Fibroblast of the aortic adventitia (primary cell): ENCODE data around the gene SRGAP3. TPM values are rescaled to one million over a fixed set of nuclear protein-coding genes. Genes with fewer than 3 reads are reported as not detected.

ENCODE experiments used
- DNase-seq: peaks from one replicate; pipeline ENCODE4 v3.0.0-alpha.2; 2010; ENCODE audit warnings: low read depth
- H3K4me3 ChIP-seq: 2 replicates; pipeline ENCODE4 v1.5.1; 2011; ENCODE audit warnings: low read depth, mild to moderate bottlenecking, control low read depth, low read length, moderate library complexity
- CTCF ChIP-seq: IDR thresholded peaks from 2 replicates; pipeline ENCODE4 v1.5.1; 2011; ENCODE audit warnings: mild to moderate bottlenecking, low read length, control low read depth, inconsistent platforms; ENCODE audit not compliant: insufficient read depth
- total RNA-seq: library from RNA; depleted of rRNA; stranded (reverse); fragments of >200 nt; gene quantifications from 2 replicates; pipeline ENCODE4 v1.2.3, GENCODE V29; 2012; ENCODE audit warnings: low replicate concordance

SRGAP3 gene
- total RNA-seq, 1 donor, result 4.6 TPM

DNA sequence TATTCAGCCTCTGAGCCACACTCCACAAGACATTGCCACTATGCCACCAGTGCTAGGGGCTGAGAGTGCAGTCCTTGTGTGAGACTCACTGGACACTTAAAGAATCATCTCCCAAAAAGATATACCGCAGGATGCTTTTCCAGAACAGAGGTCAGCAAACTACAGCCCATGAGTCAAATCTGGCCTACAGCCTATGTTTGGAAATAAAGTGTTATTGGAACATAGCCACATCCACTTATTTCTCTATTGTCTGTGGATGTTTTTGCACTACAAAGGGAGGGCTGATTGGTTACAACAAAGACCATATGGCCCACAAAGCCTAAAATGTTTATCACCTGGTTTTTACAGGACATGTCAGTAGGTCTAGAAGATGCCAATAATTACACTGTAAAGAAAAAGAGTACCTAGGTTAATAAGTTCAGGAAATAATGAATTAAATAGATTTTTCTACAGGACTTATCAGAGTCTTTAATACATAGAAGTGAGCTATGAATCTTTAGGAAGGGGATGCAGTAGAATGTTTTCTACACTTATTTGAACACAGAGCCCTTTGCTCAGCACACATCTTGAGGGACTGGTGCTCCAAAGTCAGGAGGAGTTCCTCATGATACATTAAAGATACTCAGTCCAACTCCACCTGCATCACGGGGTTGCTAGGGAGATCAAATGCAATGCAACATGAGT lies 26.3 kb downstream of the SRGAP3 start:
- H3K4me3 ChIP-seq, result no peak overlapping the region
- DNase-seq, result peak; percentile 40
- TF ChIP-seq CTCF, result no peak

DNA sequence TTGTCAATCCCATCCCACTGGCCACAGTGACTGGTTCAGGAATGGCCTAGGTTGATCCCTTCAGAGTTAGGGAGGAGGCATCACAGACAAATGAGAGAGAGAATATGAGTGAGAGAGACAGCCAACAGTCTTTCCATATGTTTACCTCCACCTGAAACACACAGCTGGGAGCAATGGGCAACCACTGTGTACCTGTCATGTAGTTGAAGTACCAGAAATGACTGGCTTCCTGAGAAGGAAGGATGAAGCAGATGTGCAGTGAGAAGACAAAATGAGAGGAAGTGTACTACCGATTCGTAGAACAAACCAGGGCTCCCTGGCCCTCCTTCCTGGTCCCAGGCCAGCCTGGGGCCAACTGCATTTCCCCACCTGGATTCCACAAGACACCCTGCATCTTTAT lies 27.4 kb downstream of the SRGAP3 start:
- no peak for DNase-seq
- TF ChIP-seq CTCF, result no peak
- no peak overlapping the region for H3K4me3 ChIP-seq

GRCh38 chr3:9218514-9218846 lies 31.0 kb downstream of the SRGAP3 start:
- TF ChIP-seq CTCF, result no peak
- no peak for DNase-seq
- H3K4me3 ChIP-seq, result no peak overlapping the region

GRCh38 chr3:9217784-9218513 lies 31.5 kb downstream of the SRGAP3 start:
- no peak for TF ChIP-seq CTCF
- H3K4me3 ChIP-seq, result no peak overlapping the region
- no peak for DNase-seq

DNA sequence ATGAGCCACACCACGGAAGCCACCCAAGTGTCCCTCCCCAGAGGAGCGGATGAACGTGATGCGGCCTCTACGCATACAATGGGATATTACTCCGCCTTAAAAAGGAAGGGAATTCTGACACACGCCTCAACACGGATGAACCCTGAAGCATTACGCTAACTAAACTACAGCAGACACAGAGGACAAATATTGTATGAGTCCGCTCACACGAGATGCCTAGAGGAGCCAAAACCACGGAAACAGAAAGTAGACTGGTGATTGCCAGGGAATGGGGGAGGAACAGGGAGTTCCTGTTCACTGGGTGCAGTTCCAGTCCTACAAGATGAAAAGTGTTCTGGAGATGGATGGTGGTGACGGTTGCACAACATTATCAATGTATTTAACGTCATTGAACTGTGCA lies 32.7 kb downstream of the SRGAP3 start:
- DNase-seq, result no peak
- no peak overlapping the region for H3K4me3 ChIP-seq
- TF ChIP-seq CTCF, result no peak

GRCh38 chr3:9214599-9214998 lies 34.8 kb downstream of the SRGAP3 start:
- DNase-seq, result peak; percentile 78
- no peak overlapping the region for H3K4me3 ChIP-seq
- TF ChIP-seq CTCF, result no peak
